Measurements from ENCODE around the gene RBM12. TPM values are rescaled to one million over a fixed set of nuclear protein-coding genes. Genes with fewer than 3 reads are reported as not detected.

The RBM12 gene
- total and polyA plus RNA-seq, 4 donors: 3.4 to 20.0 (median 15.8) TPM

GRCh38 chr20:35710039-35710438, 45.3 kb upstream of the RBM12 start (continued):
- no peak for TF ChIP-seq MAX (IDR thresholded peaks at IDR 0.05)
- TF ChIP-seq, protein P1, sequence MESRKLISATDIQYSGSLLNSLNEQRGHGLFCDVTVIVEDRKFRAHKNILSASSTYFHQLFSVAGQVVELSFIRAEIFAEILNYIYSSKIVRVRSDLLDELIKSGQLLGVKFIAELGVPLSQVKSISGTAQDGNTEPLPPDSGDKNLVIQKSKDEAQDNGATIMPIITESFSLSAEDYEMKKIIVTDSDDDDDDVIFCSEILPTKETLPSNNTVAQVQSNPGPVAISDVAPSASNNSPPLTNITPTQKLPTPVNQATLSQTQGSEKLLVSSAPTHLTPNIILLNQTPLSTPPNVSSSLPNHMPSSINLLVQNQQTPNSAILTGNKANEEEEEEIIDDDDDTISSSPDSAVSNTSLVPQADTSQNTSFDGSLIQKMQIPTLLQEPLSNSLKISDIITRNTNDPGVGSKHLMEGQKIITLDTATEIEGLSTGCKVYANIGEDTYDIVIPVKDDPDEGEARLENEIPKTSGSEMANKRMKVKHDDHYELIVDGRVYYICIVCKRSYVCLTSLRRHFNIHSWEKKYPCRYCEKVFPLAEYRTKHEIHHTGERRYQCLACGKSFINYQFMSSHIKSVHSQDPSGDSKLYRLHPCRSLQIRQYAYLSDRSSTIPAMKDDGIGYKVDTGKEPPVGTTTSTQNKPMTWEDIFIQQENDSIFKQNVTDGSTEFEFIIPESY (IDR thresholded peaks at IDR 0.05): no peak
- TF ChIP-seq GABPA (IDR thresholded peaks at IDR 0.05 in 1 of 2, conservative IDR thresholded peaks at IDR 0.05 in 1 of 2): no peak
- no peak for TF ChIP-seq NR2F2 (IDR thresholded peaks at IDR 0.05)
- no peak for TF ChIP-seq JUND (IDR thresholded peaks at IDR 0.05)

GRCh38 chr20:35709259-35709658, 44.6 kb upstream of the RBM12 start:
- no peak overlapping the region for H3K4me3 ChIP-seq (ENCODE audit: low read depth in 1 of 3, low read length in 3 of 3)
- 92% methylated on average over 1 of the region's 1 CpG for WGBS
- H3K36me3 ChIP-seq (ENCODE audit: control insufficient read depth in 4 of 4, insufficient read depth in 3 of 4, low read depth in 1 of 4, low read length in 3 of 4): peaks cover 24 to 88% (median 83%) of the 10 kb centered on the region in 4 donors
- H3K9me3 ChIP-seq (ENCODE audit: control insufficient read depth in 4 of 4, low read length in 3 of 4): no peaks in the 10 kb centered on the region
- H3K4me1 ChIP-seq (ENCODE audit: control insufficient read depth in 4 of 4, insufficient read depth in 4 of 4, low read length in 3 of 4): no peaks in the 10 kb centered on the region
- no peak for DNase-seq (ENCODE audit: low spot score)
- TF ChIP-seq RXRA (IDR thresholded peaks at IDR 0.05) (no peak), GABPA (IDR thresholded peaks at IDR 0.05 in 1 of 2, conservative IDR thresholded peaks at IDR 0.05 in 1 of 2) (no peak), NR2F2 (IDR thresholded peaks at IDR 0.05) (no peak), SP1 (IDR thresholded peaks at IDR 0.05) (no peak), TAF1 (conservative IDR thresholded peaks at IDR 0.05) (no peak), MAX (IDR thresholded peaks at IDR 0.05) (no peak), ATF3 (IDR thresholded peaks at IDR 0.05) (no peak), CTCF (IDR thresholded peaks at IDR 0.05; ENCODE audit: low read depth, low read length, missing input control) (no peak), RAD21 (IDR thresholded peaks at IDR 0.05) (no peak), EGR1 (IDR thresholded peaks at IDR 0.05; ENCODE audit: low read depth in 2 of 2) (no peak), FOXA1 (IDR thresholded peaks at IDR 0.05) (no peak), FOXA2 (IDR thresholded peaks at IDR 0.05) (no peak)
- TF ChIP-seq, protein P2, sequence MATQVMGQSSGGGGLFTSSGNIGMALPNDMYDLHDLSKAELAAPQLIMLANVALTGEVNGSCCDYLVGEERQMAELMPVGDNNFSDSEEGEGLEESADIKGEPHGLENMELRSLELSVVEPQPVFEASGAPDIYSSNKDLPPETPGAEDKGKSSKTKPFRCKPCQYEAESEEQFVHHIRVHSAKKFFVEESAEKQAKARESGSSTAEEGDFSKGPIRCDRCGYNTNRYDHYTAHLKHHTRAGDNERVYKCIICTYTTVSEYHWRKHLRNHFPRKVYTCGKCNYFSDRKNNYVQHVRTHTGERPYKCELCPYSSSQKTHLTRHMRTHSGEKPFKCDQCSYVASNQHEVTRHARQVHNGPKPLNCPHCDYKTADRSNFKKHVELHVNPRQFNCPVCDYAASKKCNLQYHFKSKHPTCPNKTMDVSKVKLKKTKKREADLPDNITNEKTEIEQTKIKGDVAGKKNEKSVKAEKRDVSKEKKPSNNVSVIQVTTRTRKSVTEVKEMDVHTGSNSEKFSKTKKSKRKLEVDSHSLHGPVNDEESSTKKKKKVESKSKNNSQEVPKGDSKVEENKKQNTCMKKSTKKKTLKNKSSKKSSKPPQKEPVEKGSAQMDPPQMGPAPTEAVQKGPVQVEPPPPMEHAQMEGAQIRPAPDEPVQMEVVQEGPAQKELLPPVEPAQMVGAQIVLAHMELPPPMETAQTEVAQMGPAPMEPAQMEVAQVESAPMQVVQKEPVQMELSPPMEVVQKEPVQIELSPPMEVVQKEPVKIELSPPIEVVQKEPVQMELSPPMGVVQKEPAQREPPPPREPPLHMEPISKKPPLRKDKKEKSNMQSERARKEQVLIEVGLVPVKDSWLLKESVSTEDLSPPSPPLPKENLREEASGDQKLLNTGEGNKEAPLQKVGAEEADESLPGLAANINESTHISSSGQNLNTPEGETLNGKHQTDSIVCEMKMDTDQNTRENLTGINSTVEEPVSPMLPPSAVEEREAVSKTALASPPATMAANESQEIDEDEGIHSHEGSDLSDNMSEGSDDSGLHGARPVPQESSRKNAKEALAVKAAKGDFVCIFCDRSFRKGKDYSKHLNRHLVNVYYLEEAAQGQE (IDR thresholded peaks at IDR 0.05): no peak
- TF ChIP-seq, protein P1 (IDR thresholded peaks at IDR 0.05): no peak
- H3K9ac ChIP-seq (ENCODE audit: low read depth in 1 of 2, low read length in 2 of 2): no peak overlapping the region
- no peaks in the 10 kb centered on the region for H3K27me3 ChIP-seq (ENCODE audit: control insufficient read depth in 4 of 4, insufficient read depth in 4 of 4, low read length in 3 of 4)
- H3K27ac ChIP-seq (ENCODE audit: low read depth in 1 of 2, low read length in 2 of 2): no peak overlapping the region

Measured in liver (tissue), 9 donors.